ENCODE data around the gene CDT1. TPM values are rescaled to one million over a fixed set of nuclear protein-coding genes. Genes with fewer than 3 reads are reported as not detected.

The CDT1 gene
- polyA plus RNA-seq, 1 of the 3 experiments (the other 2 are of a cell fraction), result 6.1 TPM

GRCh38 chr16:88790312-88791211 lies 13.0 kb upstream of the CDT1 start:
- H3K36me3 ChIP-seq (replicated peaks in 1 of 2; ENCODE audit: control insufficient read depth in 1 of 2, insufficient read depth in 2 of 2, low read length in 1 of 2), result no peaks in the 10 kb centered on the region
- H3K9me3 ChIP-seq, result no peaks in the 10 kb centered on the region
- CTCF ChIA-PET, result interaction anchor here (1.1 to 1.3 kb wide), 2 partner anchors 9 to 50 kb away, joined by 3 read pairs; no protein-coding TSS in a partner anchor
- peaks cover 5% of the 10 kb centered on the region for H3F3A ChIP-seq (replicated peaks; ENCODE audit: insufficient read depth)
- H3K4me3 ChIP-seq (ENCODE audit: low read depth in 2 of 2, low read length in 1 of 2), result no peak overlapping the region
- H3K9me2 ChIP-seq, result no peaks in the 10 kb centered on the region
- no peak overlapping the region for H3K27ac ChIP-seq (ENCODE audit: low read depth in 2 of 2, low read length in 1 of 2)
- peaks cover 3% of the 10 kb centered on the region; the same call in 1 of the 2 replicates for H3K79me2 ChIP-seq (ENCODE audit: insufficient read depth)
- H3K4me1 ChIP-seq (ENCODE audit: control insufficient read depth in 1 of 2, insufficient read depth in 2 of 2, low read depth in 1 of 2, low read length in 1 of 2), result no peaks in the 10 kb centered on the region; a peak in 1 of 4 replicates
- H3K4me2 ChIP-seq, result no peak overlapping the region
- POLR2A ChIA-PET, result no interaction called here
- TF ChIP-seq RXRA (IDR thresholded peaks at IDR 0.05; ENCODE audit: borderline replicate concordance, low read depth), result no peak
- TF ChIP-seq PBX3 (IDR thresholded peaks at IDR 0.05), result no peak
- no peak for TF ChIP-seq GATA2 (CRISPR knock-in tag; IDR thresholded peaks at IDR 0.05)
- TF ChIP-seq RFX5 (IDR thresholded peaks at IDR 0.05; ENCODE audit: low read length), result no peak
- TF ChIP-seq IRF3 (IDR thresholded peaks at IDR 0.05; ENCODE audit: low read depth, low read length), result no peak
- no peak for TF ChIP-seq CHD2 (IDR thresholded peaks at IDR 0.05; ENCODE audit: low read length, partially characterized antibody)
- no peak for TF ChIP-seq POLR2AphosphoS5 (IDR thresholded peaks at IDR 0.05; ENCODE audit: low read depth, low read length)
- TF ChIP-seq NFIC (IDR thresholded peaks at IDR 0.05; ENCODE audit: borderline replicate concordance), result no peak
- TF ChIP-seq TAF1 (IDR thresholded peaks at IDR 0.05; ENCODE audit: borderline replicate concordance, low read depth, low read length), result no peak
- no peak for TF ChIP-seq FOXJ3 (CRISPR knock-in tag; IDR thresholded peaks at IDR 0.05)
- no peak for TF ChIP-seq EP300 (IDR thresholded peaks at IDR 0.05; ENCODE audit: borderline replicate concordance in 1 of 2, low read depth in 1 of 2, low read length in 1 of 2)
- TF ChIP-seq, protein P1, sequence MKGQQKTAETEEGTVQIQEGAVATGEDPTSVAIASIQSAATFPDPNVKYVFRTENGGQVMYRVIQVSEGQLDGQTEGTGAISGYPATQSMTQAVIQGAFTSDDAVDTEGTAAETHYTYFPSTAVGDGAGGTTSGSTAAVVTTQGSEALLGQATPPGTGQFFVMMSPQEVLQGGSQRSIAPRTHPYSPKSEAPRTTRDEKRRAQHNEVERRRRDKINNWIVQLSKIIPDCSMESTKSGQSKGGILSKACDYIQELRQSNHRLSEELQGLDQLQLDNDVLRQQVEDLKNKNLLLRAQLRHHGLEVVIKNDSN (IDR thresholded peaks at IDR 0.05; ENCODE audit: borderline replicate concordance, low read depth), result no peak
- no peak for TF ChIP-seq REST (IDR thresholded peaks at IDR 0.05; ENCODE audit: low read depth, low read length)
- TF ChIP-seq SMC3 (IDR thresholded peaks at IDR 0.05; ENCODE audit: low read depth, low read length), result no peak
- no peak for TF ChIP-seq CTCF (IDR thresholded peaks at IDR 0.05)
- no peak for TF ChIP-seq YY1 (IDR thresholded peaks at IDR 0.05; ENCODE audit: low read depth)
- no peak overlapping the region for H3K9ac ChIP-seq
- 49% methylated on average over 14 of the region's 24 CpGs for WGBS (ENCODE audit: low lambda C conversion rate)
- DNase-seq, result no peak
- no peaks in the 10 kb centered on the region for H4K20me1 ChIP-seq (ENCODE audit: insufficient read depth)
- no peaks in the 10 kb centered on the region for H3K27me3 ChIP-seq (ENCODE audit: insufficient read depth)
- H2AFZ ChIP-seq (ENCODE audit: low read depth), result peak overlapping the region; percentile 49; the same call in 1 of the 2 replicates

Data from SK-N-SH (cell line).